Naive thymus-derived CD8-positive, alpha-beta T cell (primary cell): ENCODE measurements around the gene CABCOCO1. TPM values are rescaled to one million over a fixed set of nuclear protein-coding genes. Genes with fewer than 3 reads are reported as not detected.
"Not testable (repeated sequence)": the region's sequence is repeated elsewhere in the genome, so short reads cannot be mapped to it uniquely, and the experiment has no call there.

ENCODE experiments used
- ATAC-seq, 2 donors: fragments of 150-1000 bp; cut with Tn5 transposase in 1 of 2; sonication (Bioruptor Pico), chemical (Tn5 transposase) in 1 of 2; 1 replicate in 1 of 2; 2 replicates in 1 of 2; pipeline ENCODE4 v1.10.0; 2021; ENCODE audit warnings: mild to moderate bottlenecking in 2 of 2, moderate library complexity in 2 of 2
- POLR2A ChIA-PET: fragments of 350-600 bp; sonication (Branson Sonifier 250); formaldehyde crosslinking; loops from one replicate; lab custom pipeline; 2021; ENCODE audit warnings: antibody characterized with exemption; lab: Charles Lee
- DNase-seq, 10 donors: peaks; one replicate each; pipeline versions ENCODE4 v3.0.0 to v3.0.0-alpha.2; 2020 to 2022
- H3K27ac Mint-ChIP-seq, 10 donors: one replicate each; pipeline ENCODE4 v1.8.0; 2020 to 2022; ENCODE audit warnings: mild to moderate bottlenecking in 10 of 10, mixed read lengths in 10 of 10, moderate library complexity in 4 of 10, inconsistent platforms in 1 of 10
- H3K27me3 Mint-ChIP-seq, 5 donors: one replicate each; pipeline ENCODE4 v1.8.0; 2021 to 2022; ENCODE audit warnings: mixed read lengths in 5 of 5
- H3K36me3 Mint-ChIP-seq, 3 donors: one replicate each; pipeline ENCODE4 v1.8.0; 2020 to 2022; ENCODE audit warnings: mixed read lengths in 3 of 3, mild to moderate bottlenecking in 2 of 3, inconsistent platforms in 1 of 3
- H3K4me1 Mint-ChIP-seq, 4 donors: one replicate each; pipeline ENCODE4 v1.8.0; 2021 to 2022; ENCODE audit warnings: mixed read lengths in 4 of 4
- H3K4me3 Mint-ChIP-seq, 10 donors: one replicate each; pipeline ENCODE4 v1.8.0; 2020 to 2022; ENCODE audit warnings: mild to moderate bottlenecking in 10 of 10, mixed read lengths in 10 of 10, moderate library complexity in 6 of 10, inconsistent platforms in 1 of 10
- H3K9me3 Mint-ChIP-seq, 9 donors: one replicate each; pipeline ENCODE4 v1.8.0; 2020 to 2022; ENCODE audit warnings: mixed read lengths in 9 of 9, mild to moderate bottlenecking in 3 of 9, inconsistent platforms in 1 of 9, moderate library complexity in 1 of 9
- polyA plus RNA-seq, 3 donors: library from polyadenylated mRNA; unstranded; fragments of 300-500 nt; fragmentation: Illumina TruSeq; gene quantifications; one replicate each; pipeline ENCODE4 v1.2.3, GENCODE V29; 2021
- total RNA-seq, 8 experiments: library from RNA in 2 of 8; stranded (reverse) in 2 of 8; gene quantifications; one replicate each; pipeline ENCODE4 v1.2.3 and lab custom pipeline; 2021 to 2026

Gene CABCOCO1
- total and polyA plus RNA-seq, 5 experiments from 2014 or later = not detected

DNA sequence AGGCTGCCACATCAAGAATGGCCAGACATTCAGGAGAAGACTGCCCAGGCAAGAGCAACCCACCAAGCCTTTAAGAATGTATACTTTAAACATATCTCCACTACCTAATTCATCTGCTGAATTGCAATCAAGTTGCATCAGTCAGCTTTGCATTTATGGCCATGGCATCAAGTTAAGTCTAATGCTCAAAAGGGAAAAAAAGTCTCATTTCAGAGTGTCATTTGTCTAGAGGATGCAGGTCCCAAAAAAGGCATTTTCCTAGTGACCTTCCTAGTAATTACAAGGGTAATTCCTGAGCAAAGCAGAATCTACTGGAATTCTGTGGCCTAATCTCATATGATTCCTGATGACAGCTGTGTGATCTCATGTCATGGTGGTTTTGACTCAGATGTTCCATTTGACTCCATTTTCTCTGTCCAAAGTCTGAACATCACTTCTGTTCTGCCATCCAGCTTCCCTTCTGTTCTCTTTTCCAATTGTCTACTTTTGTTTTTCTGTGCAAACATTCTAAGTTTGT is 7.3 kb upstream of the CABCOCO1 start:
- ATAC-seq (no peak), DNase-seq (no peak)
- Mint-ChIP-seq H3K36me3 (no peaks in the 10 kb centered on the region), H3K27ac (no peak overlapping the region), H3K4me1 (no peaks in the 10 kb centered on the region), H3K27me3 (peaks cover 6 to 19% (median 13%) of the 10 kb centered on the region in 5 donors), H3K4me3 (no peak overlapping the region), H3K9me3 (peaks cover 0 to 4% (median 0%) of the 10 kb centered on the region in 9 donors)
- POLR2A ChIA-PET = no interaction called here

DNA sequence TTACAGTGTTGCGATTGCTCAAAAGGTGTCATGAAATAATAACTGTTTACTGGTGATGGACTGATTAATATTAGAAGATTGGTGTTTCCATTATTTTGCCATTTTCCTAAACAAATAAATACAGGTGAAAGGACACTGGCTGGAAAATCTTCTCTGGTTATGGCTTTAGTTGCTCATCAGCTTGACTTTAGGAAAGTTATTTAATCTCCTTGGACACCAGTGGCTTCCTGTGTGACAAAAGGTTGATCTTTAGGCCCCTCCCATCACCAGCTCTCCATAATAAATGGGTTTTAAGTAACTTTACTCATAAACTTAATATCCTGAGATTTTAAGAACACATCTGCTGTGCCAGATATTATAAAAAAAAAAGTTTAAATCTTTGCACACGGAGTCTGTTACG is 737 bp downstream of the CABCOCO1 start:
- peaks cover 0 to 5% (median 0%) of the 10 kb centered on the region in 9 donors for H3K9me3 Mint-ChIP-seq
- peaks cover 25 to 59% (median 27%) of the 10 kb centered on the region in 5 donors for H3K27me3 Mint-ChIP-seq
- ATAC-seq (no peak), DNase-seq (no peak)
- H3K36me3 Mint-ChIP-seq = no peaks in the 10 kb centered on the region
- peak overlapping the region in 1 of 10 donors; percentile 12 for H3K4me3 Mint-ChIP-seq
- H3K27ac Mint-ChIP-seq = no peak overlapping the region
- peaks cover 0 to 6% (median 0%) of the 10 kb centered on the region in 4 donors for H3K4me1 Mint-ChIP-seq
- POLR2A ChIA-PET = no interaction called here

DNA sequence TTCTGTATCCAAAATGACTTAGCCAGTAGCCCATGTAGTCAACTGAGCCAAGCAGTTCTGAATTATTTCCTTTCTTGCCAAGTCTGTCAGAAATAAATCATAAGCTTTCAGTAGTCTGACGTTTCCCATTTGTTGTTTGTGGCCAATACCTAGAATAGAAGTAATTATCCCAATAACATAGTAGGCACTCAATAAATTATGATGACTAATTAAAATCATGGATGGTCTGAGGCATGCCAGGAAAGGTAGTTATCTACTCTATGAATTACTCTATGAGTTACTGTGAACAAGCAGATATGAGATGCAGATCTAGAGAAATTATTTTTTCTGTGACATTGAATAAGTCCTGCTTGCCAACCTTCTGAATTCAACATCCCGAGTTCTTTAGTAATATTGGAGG is 2.3 kb downstream of the CABCOCO1 start:
- Mint-ChIP-seq H3K27ac (no peak overlapping the region), H3K36me3 (no peaks in the 10 kb centered on the region), H3K4me1 (peaks cover 0 to 6% (median 0%) of the 10 kb centered on the region in 4 donors), H3K27me3 (peaks cover 16 to 46% (median 21%) of the 10 kb centered on the region in 5 donors), H3K4me3 (no peak overlapping the region), H3K9me3 (peaks cover 0 to 5% (median 0%) of the 10 kb centered on the region in 9 donors)
- POLR2A ChIA-PET = no interaction called here
- no peak for DNase-seq
- no peak for ATAC-seq

DNA sequence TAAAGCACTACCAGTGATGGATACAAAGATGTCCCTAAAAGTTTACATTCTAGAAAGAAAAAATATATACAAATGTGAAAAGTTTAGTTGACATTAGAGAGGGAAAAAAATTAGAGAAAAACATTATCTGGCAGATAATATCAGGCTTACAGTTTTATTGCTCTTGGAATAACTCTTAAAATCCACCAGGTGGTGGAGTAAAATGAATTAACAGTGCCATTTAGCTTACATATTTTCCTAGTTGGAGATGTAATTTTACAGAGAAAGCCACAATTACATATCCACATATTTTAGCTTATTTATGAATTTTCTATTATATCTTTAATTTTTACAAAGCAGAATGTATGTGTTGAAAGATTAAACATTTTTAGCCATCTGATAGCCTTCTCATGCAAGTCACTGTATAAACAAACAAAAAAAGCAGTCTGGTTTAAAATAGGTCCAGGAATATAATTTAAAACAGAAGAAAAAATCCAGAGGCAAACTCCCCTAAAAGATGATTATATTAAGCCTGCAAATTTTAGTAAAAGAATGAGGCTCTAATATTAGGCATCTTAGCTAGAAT is 6.5 kb downstream of the CABCOCO1 start:
- no peak for DNase-seq
- H3K9me3 Mint-ChIP-seq = no peaks in the 10 kb centered on the region
- no peak for ATAC-seq
- H3K27ac Mint-ChIP-seq = no peak overlapping the region
- no peak overlapping the region for H3K4me3 Mint-ChIP-seq
- H3K4me1 Mint-ChIP-seq = no peaks in the 10 kb centered on the region
- peaks cover 6 to 17% (median 13%) of the 10 kb centered on the region in 5 donors for H3K27me3 Mint-ChIP-seq
- POLR2A ChIA-PET = no interaction called here
- H3K36me3 Mint-ChIP-seq = no peaks in the 10 kb centered on the region

DNA sequence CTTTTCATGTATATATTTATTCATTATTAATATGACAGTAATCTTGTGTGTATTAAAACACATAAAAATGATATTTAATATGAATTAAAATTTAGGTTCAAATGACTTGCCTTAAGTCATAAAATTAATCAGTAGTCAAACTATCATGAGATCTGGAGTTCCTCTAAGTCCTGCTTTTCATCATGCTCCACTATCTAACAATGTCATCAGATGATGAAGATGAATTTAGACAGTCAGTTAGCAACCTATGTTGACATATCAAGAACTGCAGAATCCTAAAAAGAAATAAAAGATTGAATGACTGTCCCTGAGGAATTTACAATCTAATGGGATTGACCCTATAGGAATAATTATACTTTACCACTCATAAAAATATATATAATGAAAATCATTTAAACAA is 7.1 kb downstream of the CABCOCO1 start:
- no peaks in the 10 kb centered on the region for H3K9me3 Mint-ChIP-seq
- H3K27me3 Mint-ChIP-seq = peaks cover 2 to 11% (median 7%) of the 10 kb centered on the region in 5 donors
- no peak for ATAC-seq
- DNase-seq = no peak
- no peaks in the 10 kb centered on the region for H3K36me3 Mint-ChIP-seq
- no peak overlapping the region for H3K27ac Mint-ChIP-seq
- H3K4me3 Mint-ChIP-seq = no peak overlapping the region
- POLR2A ChIA-PET = no interaction called here
- H3K4me1 Mint-ChIP-seq = no peaks in the 10 kb centered on the region

DNA sequence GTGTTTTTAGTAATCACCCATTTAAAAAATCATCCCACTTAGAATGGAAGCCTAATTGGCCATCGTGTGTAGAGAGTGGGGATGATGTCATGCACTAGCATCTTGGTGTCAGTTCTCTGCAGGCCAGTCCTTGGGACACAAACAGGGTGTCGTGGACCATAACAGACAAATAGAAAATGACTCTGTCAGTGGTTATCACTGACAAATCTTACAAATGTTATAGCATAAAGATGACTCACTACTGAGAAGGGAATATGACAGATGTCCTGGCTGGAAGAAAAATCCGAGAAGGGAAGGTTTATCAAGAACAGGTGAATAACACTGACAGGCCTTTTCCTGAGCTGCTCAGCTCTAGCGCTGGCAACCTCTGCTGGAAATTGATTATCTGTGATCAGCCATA is 10.6 kb downstream of the CABCOCO1 start:
- no peaks in the 10 kb centered on the region for H3K9me3 Mint-ChIP-seq
- no peak overlapping the region for H3K4me3 Mint-ChIP-seq
- POLR2A ChIA-PET = no interaction called here
- DNase-seq (no peak), ATAC-seq (no peak)
- no peaks in the 10 kb centered on the region for H3K27me3 Mint-ChIP-seq
- H3K27ac Mint-ChIP-seq = no peak overlapping the region
- no peaks in the 10 kb centered on the region for H3K4me1 Mint-ChIP-seq
- H3K36me3 Mint-ChIP-seq = no peaks in the 10 kb centered on the region

DNA sequence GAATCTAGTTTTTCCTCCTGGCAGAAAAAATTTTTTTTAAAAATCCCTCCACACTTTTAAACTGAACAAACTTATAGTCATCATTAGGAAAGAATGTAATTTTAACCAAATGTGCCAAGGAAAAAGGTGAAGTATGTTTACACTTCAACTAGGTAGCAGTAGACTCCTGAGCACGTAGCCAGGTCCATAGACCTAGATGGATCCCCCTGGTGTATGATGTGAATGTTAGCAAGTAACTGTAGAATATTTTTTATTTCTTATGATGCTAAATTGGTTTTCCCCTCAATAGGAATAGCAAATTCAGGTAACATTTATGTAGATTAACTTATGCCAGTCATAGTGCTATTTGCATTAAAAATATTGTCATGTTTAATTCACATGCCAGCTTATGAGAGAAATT is 19.6 kb downstream of the CABCOCO1 start:
- H3K27ac Mint-ChIP-seq = no peak overlapping the region
- no peaks in the 10 kb centered on the region for H3K4me1 Mint-ChIP-seq
- ATAC-seq = no peak
- POLR2A ChIA-PET = no interaction called here
- H3K9me3 Mint-ChIP-seq = no peaks in the 10 kb centered on the region
- no peaks in the 10 kb centered on the region for H3K36me3 Mint-ChIP-seq
- H3K4me3 Mint-ChIP-seq = no peak overlapping the region
- peaks cover 0 to 3% (median 0%) of the 10 kb centered on the region in 5 donors for H3K27me3 Mint-ChIP-seq
- no peak for DNase-seq

DNA sequence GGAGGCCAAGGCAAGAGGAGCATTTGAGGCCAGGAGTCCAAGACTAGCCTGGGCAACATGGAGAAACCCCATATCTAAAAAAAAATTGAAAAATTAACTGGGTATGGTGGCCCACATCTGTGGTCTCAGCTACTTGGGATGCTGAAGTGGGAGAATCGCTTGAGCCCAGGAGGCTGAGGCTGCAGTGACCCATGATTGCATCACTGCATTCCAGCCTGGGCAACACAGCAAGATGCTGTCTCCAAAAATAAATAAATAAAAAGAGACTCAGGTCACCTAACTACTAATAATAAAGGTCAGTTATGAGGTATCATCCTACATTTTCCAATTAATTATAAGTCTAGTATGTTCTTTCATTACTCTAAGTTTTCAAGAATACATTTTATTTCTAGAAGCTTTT is 20.6 kb downstream of the CABCOCO1 start:
- no peak for DNase-seq
- no peak for ATAC-seq
- POLR2A ChIA-PET = no interaction called here
- H3K4me1 Mint-ChIP-seq = no peaks in the 10 kb centered on the region
- peaks cover 0 to 3% (median 0%) of the 10 kb centered on the region in 5 donors for H3K27me3 Mint-ChIP-seq
- no peak overlapping the region for H3K4me3 Mint-ChIP-seq
- H3K36me3 Mint-ChIP-seq = no peaks in the 10 kb centered on the region
- no peaks in the 10 kb centered on the region for H3K9me3 Mint-ChIP-seq
- no peak overlapping the region for H3K27ac Mint-ChIP-seq

DNA sequence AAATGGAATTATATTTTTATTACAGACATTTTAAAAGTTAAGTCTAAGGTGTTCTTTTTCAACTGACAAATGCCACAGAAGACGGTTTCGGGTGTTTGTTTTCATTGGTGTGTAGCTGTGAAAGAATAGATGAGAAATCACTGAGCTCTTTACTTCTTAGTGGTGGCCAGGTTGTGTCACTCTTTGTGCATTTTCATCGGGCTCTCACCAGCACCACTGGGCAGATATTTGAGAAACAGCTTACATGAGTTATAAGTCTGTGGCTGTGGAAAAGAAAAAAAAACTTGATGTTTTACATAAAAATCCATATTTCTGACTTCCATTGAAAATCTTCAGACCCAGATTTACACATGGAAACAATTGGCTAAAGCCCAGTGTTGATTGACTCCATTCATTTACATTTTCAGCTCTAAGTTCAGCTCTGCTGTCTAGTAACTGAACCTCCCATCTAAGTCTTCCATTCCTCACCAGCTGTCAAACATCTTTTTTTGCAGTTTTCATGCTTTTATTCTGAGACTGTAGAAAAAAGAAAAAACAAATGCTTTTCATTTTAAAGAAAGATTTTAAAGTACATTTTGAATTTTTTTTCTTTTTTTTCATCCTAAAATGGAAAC is 22.3 kb downstream of the CABCOCO1 start:
- no peak for ATAC-seq
- Mint-ChIP-seq H3K9me3 (no peaks in the 10 kb centered on the region), H3K36me3 (no peaks in the 10 kb centered on the region), H3K4me1 (no peaks in the 10 kb centered on the region), H3K4me3 (no peak overlapping the region), H3K27me3 (peaks cover 0 to 3% (median 0%) of the 10 kb centered on the region in 5 donors), H3K27ac (no peak overlapping the region)
- no peak for DNase-seq
- POLR2A ChIA-PET = no interaction called here

DNA sequence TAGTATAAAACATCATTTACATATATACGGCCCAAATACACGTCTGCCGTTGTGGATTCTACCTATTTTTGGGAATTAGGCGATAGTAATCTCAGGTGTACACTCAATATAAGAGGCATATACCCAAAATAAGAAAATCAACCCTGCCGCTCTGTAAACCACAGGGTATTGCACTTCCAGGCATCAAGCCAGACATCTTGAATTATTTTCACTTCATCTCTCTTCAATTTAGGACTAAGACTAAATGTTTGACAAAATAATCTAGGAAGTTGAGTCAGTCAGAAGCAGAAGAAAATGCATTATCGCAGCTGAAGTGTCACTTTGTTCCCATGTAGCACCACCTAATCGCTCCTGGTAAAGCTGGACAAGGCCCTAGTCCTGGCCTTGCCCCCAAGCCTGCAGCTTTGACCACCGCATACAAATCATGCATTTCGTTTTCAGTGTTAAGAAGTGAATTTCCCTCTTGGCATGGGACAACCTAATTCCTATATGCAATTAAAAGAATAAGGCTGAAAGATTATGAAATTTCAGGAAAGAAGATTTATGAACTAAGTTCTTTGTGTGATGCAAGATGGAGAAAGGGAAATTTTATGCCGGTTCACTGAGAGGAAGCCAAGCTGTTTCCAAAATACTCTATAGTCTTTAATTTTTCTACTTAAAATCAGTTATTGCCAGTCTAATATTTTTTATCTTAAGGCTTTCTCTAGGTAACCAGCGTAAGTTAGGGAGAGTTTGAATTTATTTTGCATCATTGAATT is 26.0 kb downstream of the CABCOCO1 start:
- no peaks in the 10 kb centered on the region for H3K36me3 Mint-ChIP-seq
- H3K4me3 Mint-ChIP-seq = no peak overlapping the region
- no peak for ATAC-seq

GRCh38 chr10:61691667-61692066 is 28.9 kb downstream of the CABCOCO1 start:
- POLR2A ChIA-PET, H3K36me3 Mint-ChIP-seq, DNase-seq, ATAC-seq, H3K9me3 Mint-ChIP-seq, H3K4me3 Mint-ChIP-seq, H3K4me1 Mint-ChIP-seq: not testable (repeated sequence)
- Mint-ChIP-seq H3K27me3 (peaks cover 0 to 15% (median 4%) of the 10 kb centered on the region in 5 donors), H3K27ac (peak overlapping the region in 1 of 10 donors; percentile 58)

More for the DNA sequence above, 26.0 kb downstream of the CABCOCO1 start:
- Mint-ChIP-seq H3K4me1 (no peaks in the 10 kb centered on the region), H3K27ac (no peak overlapping the region), H3K9me3 (peaks cover 0 to 4% (median 3%) of the 10 kb centered on the region in 9 donors), H3K27me3 (peaks cover 0 to 9% (median 4%) of the 10 kb centered on the region in 5 donors)
- no peak for DNase-seq
- POLR2A ChIA-PET = no interaction called here

DNA sequence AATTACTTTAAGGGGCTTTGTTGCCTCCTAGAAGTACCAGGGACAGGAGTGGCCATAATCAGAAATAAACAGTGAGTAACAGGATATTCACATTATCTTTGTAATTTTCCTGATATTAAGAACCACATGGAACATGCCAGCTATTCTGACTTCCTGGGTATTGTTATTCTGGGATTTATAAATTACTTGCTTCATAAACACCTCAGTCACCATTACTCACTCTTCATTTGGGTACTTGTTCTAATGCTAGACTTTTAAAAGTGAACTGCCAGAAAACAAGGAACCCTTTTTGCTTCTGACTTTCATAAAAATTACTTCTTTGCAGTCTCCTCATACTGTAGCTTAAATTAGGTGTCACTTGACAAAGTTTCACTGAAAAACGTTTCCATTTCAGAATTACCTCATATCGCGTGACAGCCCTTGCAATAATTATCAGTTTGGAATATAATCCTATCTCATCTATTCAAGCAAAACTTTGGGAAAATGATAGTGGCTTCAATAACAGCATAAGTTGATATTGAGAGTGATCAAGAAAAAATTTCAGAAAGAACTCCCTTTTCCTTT is 29.8 kb downstream of the CABCOCO1 start:
- Mint-ChIP-seq H3K27ac (no peak overlapping the region), H3K27me3 (peaks cover 0 to 15% (median 4%) of the 10 kb centered on the region in 5 donors)
- ATAC-seq = no peak

More for the DNA sequence above, 29.8 kb downstream of the CABCOCO1 start:
- H3K36me3 Mint-ChIP-seq = no peaks in the 10 kb centered on the region
- DNase-seq = no peak
- H3K9me3 Mint-ChIP-seq = peaks cover 0 to 4% (median 3%) of the 10 kb centered on the region in 9 donors
- H3K4me1 Mint-ChIP-seq = no peaks in the 10 kb centered on the region
- POLR2A ChIA-PET = no interaction called here
- no peak overlapping the region for H3K4me3 Mint-ChIP-seq
